AG04449 (cell line): Measurements from ENCODE around the gene RBM28.

Experiments used
- CTCF ChIA-PET: fragments of 350-600 bp; formaldehyde crosslinking; extraction: SDS; loops from one replicate; lab custom pipeline; 2021; ENCODE audit warnings: antibody characterized with exemption; lab: Yijun Ruan, JAX
- POLR2A ChIA-PET: fragments of 400-600, 350-600 bp; formaldehyde crosslinking; extraction: SDS; loops from one replicate; lab custom pipeline; 2020; ENCODE audit warnings: antibody characterized with exemption, inconsistent platforms; lab: Yijun Ruan, JAX
- DNase-seq: peaks from one replicate; pipeline ENCODE4 v3.0.0-alpha.2; 2010; ENCODE audit warnings: low read depth, low spot score
- H3K4me3 ChIP-seq: 2 replicates; pipeline ENCODE4 v1.5.1; 2011; ENCODE audit warnings: low read depth, mild to moderate bottlenecking, control low read depth, low read length
- TF ChIP-seq, protein P1 (sequence below): IDR thresholded peaks from one replicate; pipeline ENCODE4 v1.5.1; 2011; ENCODE audit warnings: mild to moderate bottlenecking, moderate library complexity, low read length, control low read depth, inconsistent platforms; ENCODE audit not compliant: insufficient read depth; ENCODE audit errors: missing control alignments

The RBM28 gene

DNA sequence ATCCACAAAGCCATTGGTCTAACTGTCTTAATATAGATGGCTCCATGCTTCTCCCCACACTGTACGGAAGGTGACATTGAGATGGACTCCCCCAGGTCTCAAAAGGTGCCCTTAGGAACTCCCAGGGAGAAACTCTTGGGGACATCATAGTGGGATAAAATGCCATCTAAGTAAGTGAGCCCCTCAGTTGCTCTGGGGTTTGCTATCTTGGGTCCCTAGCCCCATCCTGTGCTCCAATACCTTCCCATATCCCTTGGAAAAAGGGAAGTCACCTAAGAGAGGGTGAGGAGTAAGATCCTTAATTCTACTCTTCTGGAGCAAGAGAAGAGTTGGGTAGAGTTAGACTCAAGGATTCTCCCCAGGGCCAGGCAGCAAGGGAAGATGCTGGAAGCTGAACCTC is 9.9 kb upstream of the RBM28 start:
- CTCF ChIA-PET: interaction anchor here (0.6 to 4.3 kb wide), 7 partner anchors 9 to 72 kb away, joined by 3 to 41 read pairs (median 4); partner anchors contain the start of gene RBM28

DNA sequence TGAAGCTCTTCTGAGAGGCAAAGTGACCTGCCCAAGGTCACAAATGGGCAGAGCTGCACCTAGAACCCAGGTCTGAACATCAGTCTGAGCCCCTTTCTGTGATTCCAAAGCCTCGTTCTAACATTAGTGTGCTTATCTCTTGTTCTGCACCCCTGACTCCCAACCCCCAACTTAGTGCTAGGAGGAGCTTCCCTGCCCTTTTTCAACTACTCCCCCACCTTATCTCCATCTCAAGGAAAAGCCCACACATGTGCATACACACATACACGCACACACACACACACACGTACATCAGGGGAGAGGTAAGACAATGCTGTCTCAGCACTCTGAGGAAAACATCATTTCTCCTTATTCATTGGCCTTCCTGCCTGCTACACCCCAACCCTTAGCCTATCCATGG is 9.5 kb upstream of the RBM28 start:
- CTCF ChIA-PET: interaction anchor here (0.7 to 4.3 kb wide), 9 partner anchors 9 to 73 kb away, joined by 3 to 41 read pairs (median 4); partner anchors contain the start of gene RBM28
- POLR2A ChIA-PET: no interaction called here
- TF ChIP-seq, protein P1, sequence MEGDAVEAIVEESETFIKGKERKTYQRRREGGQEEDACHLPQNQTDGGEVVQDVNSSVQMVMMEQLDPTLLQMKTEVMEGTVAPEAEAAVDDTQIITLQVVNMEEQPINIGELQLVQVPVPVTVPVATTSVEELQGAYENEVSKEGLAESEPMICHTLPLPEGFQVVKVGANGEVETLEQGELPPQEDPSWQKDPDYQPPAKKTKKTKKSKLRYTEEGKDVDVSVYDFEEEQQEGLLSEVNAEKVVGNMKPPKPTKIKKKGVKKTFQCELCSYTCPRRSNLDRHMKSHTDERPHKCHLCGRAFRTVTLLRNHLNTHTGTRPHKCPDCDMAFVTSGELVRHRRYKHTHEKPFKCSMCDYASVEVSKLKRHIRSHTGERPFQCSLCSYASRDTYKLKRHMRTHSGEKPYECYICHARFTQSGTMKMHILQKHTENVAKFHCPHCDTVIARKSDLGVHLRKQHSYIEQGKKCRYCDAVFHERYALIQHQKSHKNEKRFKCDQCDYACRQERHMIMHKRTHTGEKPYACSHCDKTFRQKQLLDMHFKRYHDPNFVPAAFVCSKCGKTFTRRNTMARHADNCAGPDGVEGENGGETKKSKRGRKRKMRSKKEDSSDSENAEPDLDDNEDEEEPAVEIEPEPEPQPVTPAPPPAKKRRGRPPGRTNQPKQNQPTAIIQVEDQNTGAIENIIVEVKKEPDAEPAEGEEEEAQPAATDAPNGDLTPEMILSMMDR: no peak
- DNase-seq: no peak
- no peak overlapping the region for H3K4me3 ChIP-seq

More for the DNA sequence above, 9.9 kb upstream of the RBM28 start:
- POLR2A ChIA-PET: no interaction called here
- no peak overlapping the region for H3K4me3 ChIP-seq
- TF ChIP-seq, protein P1: no peak
- DNase-seq: no peak

DNA sequence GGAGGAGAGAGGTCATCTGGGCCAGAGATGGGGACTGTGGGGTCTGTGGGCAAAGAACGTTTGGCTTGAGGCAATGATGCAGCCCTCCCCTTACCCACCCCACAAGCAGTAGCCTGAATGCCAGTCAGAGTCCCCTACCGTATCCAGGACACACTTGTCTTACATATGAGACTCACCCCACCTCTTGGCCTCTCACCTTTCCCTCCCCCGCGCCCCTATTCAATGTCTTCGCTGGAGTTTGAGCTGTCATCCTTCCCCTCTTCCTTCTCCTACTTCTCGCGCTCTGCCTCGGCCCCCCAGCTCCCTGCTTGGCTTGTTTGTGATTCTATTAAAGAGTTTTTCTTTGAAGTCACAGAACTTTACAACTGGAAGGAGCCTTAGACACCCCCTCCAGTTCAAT is 8.9 kb upstream of the RBM28 start:
- CTCF ChIA-PET: interaction anchor here (0.7 to 4.3 kb wide), 9 partner anchors 9 to 73 kb away, joined by 3 to 41 read pairs (median 4); partner anchors contain the start of gene RBM28
- no peak for DNase-seq
- TF ChIP-seq, protein P1: no peak
- POLR2A ChIA-PET: no interaction called here
- no peak overlapping the region for H3K4me3 ChIP-seq

DNA sequence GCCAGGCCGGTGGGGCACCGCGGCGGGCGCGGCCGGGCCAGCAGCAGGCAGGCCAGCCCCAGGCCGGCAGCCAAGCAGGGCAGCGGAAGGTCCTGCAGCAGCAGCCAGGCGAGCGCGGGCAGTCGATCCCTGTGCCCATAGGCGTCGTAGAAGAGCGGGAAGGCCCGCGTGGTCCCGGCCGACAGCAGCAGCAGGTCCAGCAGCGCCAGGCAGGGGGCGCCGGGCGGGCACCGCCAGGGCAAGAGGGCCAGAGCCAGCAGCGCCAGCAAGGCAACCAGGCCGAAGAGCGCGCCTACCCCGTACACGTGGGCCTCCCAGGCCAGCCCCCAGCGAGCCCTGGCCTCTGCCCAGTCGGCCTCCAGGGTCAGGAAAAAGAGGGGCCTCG is 8.4 kb upstream of the RBM28 start:
- H3K4me3 ChIP-seq: no peak overlapping the region
- DNase-seq: no peak
- CTCF ChIA-PET: interaction anchor here (1.1 to 15.0 kb wide), 4 partner anchors 8 to 46 kb away, joined by 3 to 690 read pairs (median 24); partner anchors contain the start of gene RBM28

DNA sequence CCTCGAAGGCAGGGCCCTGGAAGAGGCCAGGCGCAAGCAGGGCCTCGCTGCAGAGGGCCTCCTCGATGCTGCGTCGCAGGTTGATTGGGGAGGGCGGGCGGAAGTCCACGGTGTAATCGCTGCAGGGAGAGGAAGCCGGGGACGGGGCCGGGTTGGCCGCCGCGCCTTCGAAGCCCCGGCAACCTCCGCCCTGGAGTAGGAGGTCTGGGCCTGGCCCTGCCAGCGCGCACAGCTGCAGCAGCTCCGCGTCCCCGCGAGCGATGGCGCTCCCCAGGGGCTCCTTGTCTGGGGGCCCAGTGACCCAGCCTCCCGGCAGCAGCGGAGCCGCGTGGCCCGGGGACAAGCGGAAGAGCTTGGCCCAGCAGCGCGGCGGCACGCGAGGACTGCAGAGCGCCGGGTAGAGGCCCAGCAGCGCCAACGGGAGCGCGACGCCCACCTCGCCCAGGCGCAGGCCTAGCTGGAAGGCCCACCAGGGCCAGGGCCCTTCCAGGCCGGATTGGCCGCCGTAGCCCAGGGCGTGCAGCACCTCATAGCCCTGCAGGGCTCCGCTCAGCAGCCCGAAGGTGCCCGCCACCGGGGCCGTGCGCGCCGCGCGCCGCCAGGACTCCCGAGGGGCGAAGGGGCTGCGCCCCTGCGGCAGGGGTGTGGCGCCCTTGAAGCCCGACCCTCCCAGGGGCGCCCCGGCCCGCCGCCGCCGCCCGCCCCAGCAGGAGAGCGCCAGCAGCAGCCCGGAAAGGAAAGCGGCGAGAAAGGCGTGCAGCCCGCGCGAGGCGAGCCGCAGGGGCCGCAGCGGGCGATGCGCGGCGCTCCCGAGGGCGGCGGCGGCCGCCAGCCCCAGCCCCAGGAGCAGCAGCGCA is 7.8 kb upstream of the RBM28 start:
- CTCF ChIA-PET: interaction anchor here (15.0 kb wide), 1 partner anchor 34 kb away, joined by 690 read pairs; no protein-coding TSS in a partner anchor
- POLR2A ChIA-PET: no interaction called here
- H3K4me3 ChIP-seq: no peak overlapping the region
- DNase-seq: no peak
- TF ChIP-seq, protein P1: no peak

More for the DNA sequence above, 8.4 kb upstream of the RBM28 start:
- POLR2A ChIA-PET: no interaction called here
- TF ChIP-seq, protein P1: peak; percentile 64
